H1 (cell line): Measurements from ENCODE around the gene BDKRB1. TPM values are rescaled to one million over a fixed set of nuclear protein-coding genes. Genes with fewer than 3 reads are reported as not detected.

Experiments used
- CTCF ChIA-PET: fragments of 300-600 bp; sonication (Branson Sonifier 250); formaldehyde crosslinking; loops from one replicate; lab custom pipeline; 2021; ENCODE audit not compliant: partially characterized antibody; lab: Charles Lee
- POLR2A ChIA-PET: fragments of 300-600 bp; sonication (Branson Sonifier 250); formaldehyde crosslinking; loops from one replicate; lab custom pipeline; 2021; ENCODE audit warnings: inconsistent platforms; ENCODE audit not compliant: partially characterized antibody; lab: Charles Lee
- DNase-seq, 2 experiments: peaks; one replicate each; pipeline versions ENCODE4 v3.0.0 to v3.0.0-alpha.2; 2010 to 2022; ENCODE audit warnings: low spot score in 2 of 2, low read depth in 1 of 2, mixed read lengths in 1 of 2
- FAIRE-seq: peaks from 2 replicates; lab custom pipeline; 2011; peaks lifted over from hg19 to GRCh38; lab: Jason Lieb, UNC
- H2AFZ ChIP-seq: 2 replicates; pipeline ENCODE4 v1.8.1; 2012; ENCODE audit warnings: low read length, inconsistent platforms
- H2AK5ac ChIP-seq: 2 replicates; pipeline ENCODE4 v1.6.1; 2013; ENCODE audit warnings: low read depth, low read length
- H2BK120ac ChIP-seq: replicated peaks from 2 replicates; pipeline ENCODE3; 2013; ENCODE audit warnings: low read depth, low read length, inconsistent platforms
- H2BK12ac ChIP-seq: 2 replicates; pipeline ENCODE4 v1.6.1; 2013; ENCODE audit warnings: low read depth, low read length
- H2BK15ac ChIP-seq: 2 replicates; pipeline ENCODE4 v1.6.1; 2013; ENCODE audit warnings: low read length
- H2BK20ac ChIP-seq: 2 replicates; pipeline ENCODE4 v1.6.1; 2013; ENCODE audit warnings: low read length
- H2BK5ac ChIP-seq: 2 replicates; pipeline ENCODE4 v1.6.1; 2013; ENCODE audit warnings: low read depth, low read length
- H3K14ac ChIP-seq: 2 replicates; pipeline ENCODE4 v1.6.1; 2013; ENCODE audit warnings: inconsistent platforms; ENCODE audit not compliant: insufficient read length
- H3K18ac ChIP-seq: 2 replicates; pipeline ENCODE4 v1.6.1; 2013; ENCODE audit warnings: low read length; ENCODE audit errors: extremely low read depth
- H3K23ac ChIP-seq: 2 replicates; pipeline ENCODE4 v1.6.1; 2013; ENCODE audit warnings: inconsistent platforms; ENCODE audit not compliant: insufficient read length
- H3K23me2 ChIP-seq: 2 replicates; pipeline ENCODE4 v1.6.1; 2013; ENCODE audit warnings: low read depth, low read length
- H3K27ac ChIP-seq: 2 replicates; pipeline ENCODE4 v1.6.1; 2011; ENCODE audit warnings: low read depth, low read length, inconsistent platforms
- H3K27me3 ChIP-seq, 4 experiments: replicated peaks in 1 of 4; 1 replicate in 1 of 4; 2 replicates in 3 of 4; pipeline versions ENCODE4 v1.6.1 to v1.8.1; 2011 to 2013; ENCODE audit warnings: low read length in 3 of 4, mild to moderate bottlenecking in 3 of 4, inconsistent platforms in 2 of 4, mixed read lengths in 2 of 4, moderate library complexity in 1 of 4; ENCODE audit not compliant: control insufficient read depth in 3 of 4, insufficient read depth in 3 of 4; ENCODE audit errors: extremely low read depth in 1 of 4
- H3K36me3 ChIP-seq, 4 experiments: 2 replicates each; pipeline versions ENCODE4 v1.6.1 to v1.8.1; 2011 to 2013; ENCODE audit warnings: mild to moderate bottlenecking in 4 of 4, low read length in 3 of 4, moderate library complexity in 2 of 4, control low read depth in 1 of 4, inconsistent platforms in 1 of 4; ENCODE audit not compliant: insufficient read depth in 4 of 4, control insufficient read depth in 2 of 4
- H3K4ac ChIP-seq: replicated peaks from 2 replicates; pipeline ENCODE3; 2013; ENCODE audit warnings: low read length, low read depth, mixed read lengths, inconsistent platforms; ENCODE audit not compliant: insufficient read length
- H3K4me1 ChIP-seq, 4 experiments: replicated peaks in 1 of 4; 1 replicate in 1 of 4; 2 replicates in 3 of 4; pipeline versions ENCODE4 v1.6.1 to v1.8.1; 2011 to 2013; ENCODE audit warnings: low read length in 3 of 4, inconsistent platforms in 2 of 4, mixed read lengths in 1 of 4; ENCODE audit not compliant: insufficient read depth in 4 of 4, control insufficient read depth in 3 of 4
- H3K4me2 ChIP-seq, 2 experiments: 2 replicates each; pipeline versions ENCODE4 v1.6.1 to v1.8.1; 2011 to 2013; ENCODE audit warnings: low read depth in 2 of 2, low read length in 2 of 2, control low read depth in 1 of 2, inconsistent platforms in 1 of 2, mild to moderate bottlenecking in 1 of 2; ENCODE audit not compliant: insufficient read depth in 1 of 2
- H3K4me3 ChIP-seq, 4 experiments: fragments of 200-600, 300-600 bp in 1 of 4; sonication (generic), shearing (Covaris generic), sonication (Bioruptor Twin) in 1 of 4; 2 replicates each; pipeline versions ENCODE4 v1.5.1 to v1.8.1; 2011 to 2016; ENCODE audit warnings: low read length in 4 of 4, low read depth in 3 of 4, control low read depth in 2 of 4, inconsistent platforms in 2 of 4, mild to moderate bottlenecking in 2 of 4, mixed read lengths in 1 of 4, moderate library complexity in 1 of 4; ENCODE audit not compliant: insufficient read depth in 2 of 4; ENCODE audit errors: extremely low read depth in 1 of 4
- H3K56ac ChIP-seq: replicated peaks from 2 replicates; pipeline ENCODE3; 2013; ENCODE audit warnings: low read depth, mild to moderate bottlenecking, mixed read lengths, low read length, inconsistent platforms; ENCODE audit not compliant: insufficient read length
- H3K79me1 ChIP-seq: 2 replicates; pipeline ENCODE4 v1.6.1; 2013; ENCODE audit warnings: low read depth, low read length, control low read depth
- H3K79me2 ChIP-seq, 2 experiments: 2 replicates each; pipeline versions ENCODE4 v1.6.1 to v1.8.1; 2012 to 2013; ENCODE audit warnings: low read length in 2 of 2, mild to moderate bottlenecking in 2 of 2, inconsistent platforms in 1 of 2; ENCODE audit not compliant: insufficient read depth in 2 of 2, control insufficient read depth in 1 of 2
- H3K9ac ChIP-seq, 4 experiments: replicated peaks in 1 of 4; 1 replicate in 1 of 4; 2 replicates in 3 of 4; pipeline versions ENCODE4 v1.6.1 to v1.8.1; 2011 to 2013; ENCODE audit warnings: low read depth in 3 of 4, low read length in 3 of 4, control low read depth in 2 of 4, mild to moderate bottlenecking in 2 of 4, moderate library complexity in 2 of 4, inconsistent platforms in 1 of 4; ENCODE audit errors: extremely low read depth in 1 of 4
- H3K9me3 ChIP-seq, 2 experiments: 2 replicates each; pipeline versions ENCODE4 v1.6.1 to v1.8.1; 2012 to 2013; ENCODE audit warnings: mild to moderate bottlenecking in 2 of 2, moderate library complexity in 2 of 2, control low read depth in 1 of 2, inconsistent platforms in 1 of 2, low read depth in 1 of 2, low read length in 1 of 2, mixed read lengths in 1 of 2; ENCODE audit not compliant: insufficient read depth in 2 of 2
- H4K20me1 ChIP-seq, 2 experiments: replicated peaks in 1 of 2; 2 replicates each; pipeline versions ENCODE3 to v1.8.1; 2011 to 2013; ENCODE audit warnings: inconsistent platforms in 2 of 2, low read length in 2 of 2, mild to moderate bottlenecking in 1 of 2; ENCODE audit not compliant: insufficient read depth in 2 of 2, control insufficient read depth in 1 of 2
- H4K5ac ChIP-seq: 2 replicates; pipeline ENCODE4 v1.6.1; 2013; ENCODE audit warnings: low read length, low read depth, mixed read lengths, inconsistent platforms; ENCODE audit not compliant: insufficient read length
- H4K8ac ChIP-seq: 2 replicates; pipeline ENCODE4 v1.8.0; 2013; ENCODE audit warnings: mild to moderate bottlenecking, moderate library complexity, low read length, inconsistent platforms; ENCODE audit not compliant: insufficient read depth; ENCODE audit errors: extremely low read depth
- H4K91ac ChIP-seq: replicated peaks from 2 replicates; pipeline ENCODE3; 2013; ENCODE audit warnings: low read length, mixed read lengths, inconsistent platforms; ENCODE audit not compliant: insufficient read length
- BACH1 ChIP-seq: IDR thresholded peaks from 2 replicates; pipeline ENCODE4 v1.6.1; 2012; ENCODE audit warnings: low read length, improper control_type of control experiment
- EZH2 ChIP-seq: fragments of 200-600 bp; sonication (generic); IDR thresholded peaks from 2 replicates; pipeline ENCODE4 v1.7.1; 2012; ENCODE audit warnings: low read depth, mild to moderate bottlenecking, moderate library complexity, low read length, inconsistent platforms; ENCODE audit not compliant: severe bottlenecking
- NANOG ChIP-seq: IDR thresholded peaks from 2 replicates; pipeline ENCODE4 v1.6.1; 2011; ENCODE audit warnings: low read length, low read depth, mild to moderate bottlenecking, inconsistent platforms; ENCODE audit not compliant: insufficient read depth, poor library complexity, severe bottlenecking
- TAF7 ChIP-seq: optimal IDR thresholded peaks from 2 replicates; pipeline ENCODE3; 2011; ENCODE audit warnings: low read depth, mild to moderate bottlenecking, inconsistent platforms, low read length, moderate library complexity, borderline replicate concordance
- WGBS, 2 experiments: shearing (Covaris generic) in 1 of 2; methylation state at CpG; one replicate each; pipeline versions ENCODE4 v1.1.6 to v1.1.7; 2013 to 2015; ENCODE audit warnings: low lambda C conversion rate in 2 of 2, mixed read lengths in 2 of 2, inconsistent platforms in 1 of 2, low coverage in 1 of 2, missing lambda C conversion rate in 1 of 2; ENCODE audit not compliant: insufficient replicate concordance in 2 of 2, insufficient coverage in 1 of 2, insufficient read length in 1 of 2; ENCODE audit errors: extremely low coverage in 1 of 2, missing lambda C conversion rate in 1 of 2; 5-methylcytosine and 5-hydroxymethylcytosine counted together
- polyA plus RNA-seq, 7 experiments: library from polyadenylated mRNA; depleted of rRNA in 3 of 7; stranded (reverse) in 5 of 7; unstranded in 2 of 7; fragments of >200 nt in 5 of 7; fragments of 200-250 nt in 2 of 7; gene quantifications; 1 replicate in 5 of 7; 2 replicates in 1 of 7; 4 replicates in 1 of 7; pipeline versions ENCODE4 v1.2.1 to v1.2.3, GENCODE V29; 2011 to 2013; ENCODE audit warnings: missing spikeins in 2 of 7, mixed read lengths in 2 of 7
- total RNA-seq: library from RNA; stranded (reverse); fragmentation: NEBNext Ultra II Directional; extraction: Animal tissue kit (Norgen Biotek cat#: 25700); gene quantifications from 2 replicates; pipeline ENCODE4 v1.2.1, GENCODE V29; 2021
- TF ChIP-seq, protein P1 (sequence below): IDR thresholded peaks from 2 replicates; pipeline ENCODE4 v1.6.1; 2011; ENCODE audit warnings: low read length, improper control_type of control experiment

Gene BDKRB1
- total and polyA plus RNA-seq, 2 of the 8 experiments (the other 6 are each of a cell fraction or from before 2014, with no cell fraction given): 0.27 TPM; not detected in 1

DNA sequence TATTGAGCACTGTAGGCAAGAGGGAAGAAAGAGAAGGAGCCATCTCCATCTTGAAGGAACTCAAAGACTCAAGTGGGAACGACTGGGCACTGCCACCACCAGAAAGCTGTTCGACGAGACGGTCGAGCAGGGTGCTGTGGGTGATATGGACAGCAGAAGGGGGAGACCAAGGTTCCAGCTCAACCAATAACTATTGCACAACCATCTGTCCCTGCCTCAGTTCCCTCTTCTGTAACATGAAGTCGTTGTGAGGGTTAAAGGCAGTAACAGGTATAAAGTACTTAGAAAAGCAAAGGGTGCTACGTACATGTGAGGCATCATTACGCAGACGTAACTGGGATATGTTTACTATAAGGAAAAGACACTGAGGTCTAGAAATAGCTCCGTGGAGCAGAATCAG, 13.9 kb upstream of the BDKRB1 start:
- no peak overlapping the region for H4K5ac ChIP-seq
- no peak overlapping the region for H3K4me3 ChIP-seq
- H2AFZ ChIP-seq: no peak overlapping the region
- FAIRE-seq (no peak), DNase-seq (no peak)
- H3K36me3 ChIP-seq: no peaks in the 10 kb centered on the region
- no peak overlapping the region for H2BK5ac ChIP-seq
- no peak overlapping the region for H2AK5ac ChIP-seq
- H3K79me2 ChIP-seq: no peaks in the 10 kb centered on the region
- CTCF ChIA-PET: interaction anchor here (1.0 to 1.6 kb wide), 2 partner anchors 21 to 141 kb away, joined by 3 to 4 read pairs; no protein-coding TSS in a partner anchor
- H2BK120ac ChIP-seq: no peak overlapping the region
- H2BK15ac ChIP-seq: no peak overlapping the region
- POLR2A ChIA-PET: no interaction called here
- H3K23ac ChIP-seq: no peak overlapping the region
- H4K91ac ChIP-seq: no peak overlapping the region
- no peaks in the 10 kb centered on the region for H3K27me3 ChIP-seq
- peaks cover 3 to 16% of the 10 kb centered on the region in 2 experiments; a peak in 3 of 4 replicates for H3K9me3 ChIP-seq
- H2BK20ac ChIP-seq: no peak overlapping the region
- WGBS, 2 experiments: 84% methylated on average over 10 of the region's 10 CpGs; no CpG with 5 or more reads in 1 of the 2 experiments
- H4K20me1 ChIP-seq: no peaks in the 10 kb centered on the region
- H3K4me2 ChIP-seq: no peak overlapping the region
- no peaks in the 10 kb centered on the region for H3K4me1 ChIP-seq
- no peak overlapping the region for H3K4ac ChIP-seq
- no peak overlapping the region for H3K56ac ChIP-seq
- no peak overlapping the region for H3K18ac ChIP-seq
- TF ChIP-seq NANOG (no peak), EZH2 (no peak), TAF7 (no peak), BACH1 (no peak)
- TF ChIP-seq, protein P1, sequence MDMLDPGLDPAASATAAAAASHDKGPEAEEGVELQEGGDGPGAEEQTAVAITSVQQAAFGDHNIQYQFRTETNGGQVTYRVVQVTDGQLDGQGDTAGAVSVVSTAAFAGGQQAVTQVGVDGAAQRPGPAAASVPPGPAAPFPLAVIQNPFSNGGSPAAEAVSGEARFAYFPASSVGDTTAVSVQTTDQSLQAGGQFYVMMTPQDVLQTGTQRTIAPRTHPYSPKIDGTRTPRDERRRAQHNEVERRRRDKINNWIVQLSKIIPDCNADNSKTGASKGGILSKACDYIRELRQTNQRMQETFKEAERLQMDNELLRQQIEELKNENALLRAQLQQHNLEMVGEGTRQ: no peak
- no peaks in the 10 kb centered on the region for H3K79me1 ChIP-seq
- H4K8ac ChIP-seq: no peak overlapping the region
- no peak overlapping the region for H3K27ac ChIP-seq
- no peak overlapping the region for H3K9ac ChIP-seq
- H3K14ac ChIP-seq: no peak overlapping the region
- no peaks in the 10 kb centered on the region for H3K23me2 ChIP-seq
- no peak overlapping the region for H2BK12ac ChIP-seq
